GM19025 (cell line): Measurements from ENCODE around the gene SRP9.
"Not testable (repeated sequence)": the region's sequence is repeated elsewhere in the genome, so short reads cannot be mapped to it uniquely, and the experiment has no call there.

Source experiments
- ATAC-seq: cut with Tn5 transposase; IDR thresholded peaks from one replicate; pipeline ENCODE4 v1.9.1; 2021; ENCODE audit warnings: mild to moderate bottlenecking, low read depth, moderate library complexity; ENCODE audit not compliant: unreplicated experiment

The SRP9 gene

DNA sequence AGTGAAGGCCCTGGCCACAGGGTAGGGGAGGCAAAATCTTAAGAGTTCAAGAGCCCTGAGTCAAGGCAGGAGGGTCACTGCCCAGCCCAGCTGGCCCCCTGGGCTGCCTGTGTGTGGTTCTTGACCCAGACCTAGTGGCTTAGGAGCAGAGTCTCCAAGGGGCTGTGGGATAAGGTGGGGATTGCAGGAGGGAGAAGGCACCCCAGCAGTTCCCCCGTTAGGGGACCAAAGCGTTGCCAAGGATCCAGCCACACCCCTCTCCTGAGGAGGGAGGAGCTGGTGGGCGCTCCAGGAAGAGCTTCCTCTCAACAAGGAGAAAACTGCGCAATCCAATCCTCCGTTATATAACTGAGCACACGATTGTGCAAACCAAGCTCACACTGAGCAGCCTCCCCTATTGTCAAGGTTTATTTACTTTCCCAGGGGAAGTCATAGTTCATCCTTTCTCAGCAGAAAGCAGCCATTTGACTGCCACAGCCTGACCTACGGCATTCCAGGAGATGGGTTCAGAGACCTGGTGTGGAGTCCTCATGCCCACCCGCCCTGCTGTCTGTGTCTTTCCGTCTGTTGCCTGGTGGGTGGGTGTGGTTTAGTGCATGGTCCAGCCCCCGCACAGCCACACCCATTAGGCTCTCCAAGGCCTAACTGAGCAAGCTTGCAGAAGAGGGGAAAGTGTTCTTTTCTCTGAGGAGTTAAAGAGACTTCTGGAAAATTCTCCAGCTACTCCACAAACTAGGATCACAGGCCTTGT, 35.8 kb downstream of the SRP9 start:
- no peak for ATAC-seq

DNA sequence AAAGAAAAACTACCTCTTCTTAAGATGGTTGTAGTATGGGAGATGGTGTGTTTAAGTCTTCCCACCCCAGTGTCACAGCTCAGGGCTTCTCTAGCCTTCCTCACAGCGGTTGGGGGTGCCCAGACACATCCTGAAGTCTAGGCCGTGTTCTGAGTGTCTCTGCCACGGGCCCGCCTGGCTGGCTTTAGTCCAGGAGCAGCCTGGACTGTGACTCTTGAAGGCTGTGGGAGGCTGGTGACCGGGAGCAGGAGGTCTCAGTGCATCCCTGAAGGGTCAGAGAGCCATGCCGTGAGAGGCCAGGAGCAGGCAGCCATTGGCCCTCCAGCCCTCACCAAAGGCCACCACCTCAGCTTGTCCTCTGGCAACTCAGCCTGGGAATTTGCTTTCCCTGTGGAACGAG, 36.8 kb downstream of the SRP9 start:
- ATAC-seq: no peak

DNA sequence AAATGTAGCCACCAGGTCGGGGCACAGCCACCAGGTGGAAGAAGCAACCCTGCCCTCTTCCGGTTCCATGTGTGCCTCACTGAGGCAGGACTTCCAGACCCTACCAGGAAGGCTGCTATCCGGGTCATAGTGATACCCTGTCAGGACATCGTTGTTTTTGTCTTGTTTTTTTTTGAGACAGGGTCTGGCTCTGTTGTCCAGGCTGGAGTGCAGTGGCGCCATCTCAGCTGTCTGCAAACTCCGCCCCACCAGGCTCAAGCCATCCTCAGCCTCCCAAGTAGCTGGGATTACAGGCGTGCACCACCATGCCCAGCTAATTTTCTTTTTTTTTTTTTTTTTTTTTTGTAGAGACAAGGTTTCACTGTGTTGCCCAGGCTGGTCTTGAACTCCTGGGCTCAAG, 37.5 kb downstream of the SRP9 start:
- ATAC-seq: not testable (repeated sequence)

DNA sequence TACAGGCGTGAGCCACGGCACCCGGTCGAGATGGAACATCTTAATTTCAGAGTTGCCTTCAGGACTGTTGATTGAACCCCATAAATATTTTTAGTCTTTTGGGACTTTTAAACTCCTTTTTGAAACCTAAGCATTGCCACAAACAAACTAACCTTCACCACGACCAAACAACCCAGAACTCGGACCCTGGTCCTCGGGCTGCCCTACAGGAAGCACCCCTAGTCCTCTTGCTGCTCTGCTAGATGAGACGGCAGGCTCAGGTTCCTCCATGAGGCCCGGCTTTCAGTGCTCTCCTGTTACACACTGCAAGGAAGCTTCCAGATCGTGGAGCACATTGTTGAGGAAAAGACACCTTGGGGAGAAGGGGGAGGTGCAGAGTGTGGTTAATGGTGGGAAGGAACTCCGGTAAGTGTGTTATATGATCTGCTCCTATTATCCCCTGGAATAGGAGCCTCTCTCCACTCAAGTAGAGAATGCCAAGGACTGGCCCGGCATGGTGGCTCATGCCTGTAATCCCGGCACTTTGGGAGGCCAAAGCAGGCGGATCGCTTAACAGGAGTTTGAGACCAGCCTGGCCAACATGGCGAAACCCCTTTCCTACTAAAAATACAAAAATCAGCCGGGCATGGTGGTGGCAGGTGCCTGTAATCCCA, 38.0 kb downstream of the SRP9 start:
- no peak for ATAC-seq

DNA sequence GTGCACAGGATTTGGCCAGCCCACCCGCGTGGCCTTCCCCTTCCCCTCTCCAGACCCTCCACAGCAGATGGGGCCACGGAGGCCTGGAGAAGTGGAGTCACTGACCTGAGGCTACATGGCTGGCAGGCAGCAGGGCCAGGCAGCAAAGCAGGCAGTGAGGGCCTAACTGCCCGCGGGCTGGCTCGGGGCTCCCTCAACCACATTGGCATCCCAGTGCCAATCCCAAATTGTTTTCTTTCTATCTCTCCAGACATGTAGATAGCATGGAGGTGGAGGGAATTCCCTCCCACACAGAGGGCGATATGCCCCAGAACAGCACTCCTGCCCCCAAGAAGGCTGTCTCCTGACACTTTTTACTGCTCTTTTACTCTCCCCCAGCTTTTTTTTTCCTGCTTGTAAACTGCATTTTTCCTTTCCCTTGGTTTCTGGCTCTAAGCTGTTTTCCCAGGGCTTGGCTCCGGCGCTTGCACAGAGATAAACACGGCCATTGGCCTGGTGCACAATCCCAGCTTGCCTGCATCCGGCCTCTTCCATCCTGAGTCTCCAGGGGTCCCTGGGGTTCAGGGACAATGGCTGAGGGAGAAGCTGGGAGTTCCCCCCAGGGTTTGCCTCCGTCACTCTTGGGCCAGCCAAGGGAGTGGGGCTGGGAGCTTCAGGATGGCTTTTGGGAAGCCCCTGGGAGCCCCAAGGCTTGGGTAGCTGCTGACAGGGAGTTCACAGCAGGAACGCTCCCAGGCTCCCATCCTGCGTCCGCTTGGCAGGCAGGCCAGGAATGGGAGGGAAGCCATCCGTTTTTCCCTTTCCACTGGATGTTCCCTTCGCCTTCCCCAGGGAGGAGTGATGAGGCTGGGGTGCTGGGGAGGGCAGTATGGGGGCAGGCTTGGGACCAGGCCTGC, 39.3 kb downstream of the SRP9 start:
- ATAC-seq: no peak

DNA sequence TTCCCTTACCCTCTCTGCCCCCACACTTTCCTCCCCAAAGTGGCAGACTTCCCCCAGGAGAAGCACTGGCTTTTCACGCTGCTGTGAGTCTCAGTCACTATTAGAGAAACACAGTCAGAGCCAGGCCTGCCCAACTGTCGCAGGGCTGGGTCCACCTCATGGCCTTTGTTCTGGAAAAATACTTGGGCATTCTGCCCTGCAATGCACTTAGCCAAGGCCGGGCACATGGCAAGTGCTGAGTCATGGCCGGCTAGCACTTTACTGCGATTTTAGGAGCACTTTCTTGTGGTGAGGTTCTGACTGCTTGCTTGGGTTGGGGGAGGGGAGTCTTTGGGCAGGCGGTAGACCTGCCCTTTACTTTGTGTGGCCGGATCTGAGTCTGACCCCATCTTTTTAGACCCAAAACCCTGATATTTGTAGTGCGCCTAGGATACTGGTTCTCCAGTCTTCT, 40.0 kb downstream of the SRP9 start:
- ATAC-seq: no peak

DNA sequence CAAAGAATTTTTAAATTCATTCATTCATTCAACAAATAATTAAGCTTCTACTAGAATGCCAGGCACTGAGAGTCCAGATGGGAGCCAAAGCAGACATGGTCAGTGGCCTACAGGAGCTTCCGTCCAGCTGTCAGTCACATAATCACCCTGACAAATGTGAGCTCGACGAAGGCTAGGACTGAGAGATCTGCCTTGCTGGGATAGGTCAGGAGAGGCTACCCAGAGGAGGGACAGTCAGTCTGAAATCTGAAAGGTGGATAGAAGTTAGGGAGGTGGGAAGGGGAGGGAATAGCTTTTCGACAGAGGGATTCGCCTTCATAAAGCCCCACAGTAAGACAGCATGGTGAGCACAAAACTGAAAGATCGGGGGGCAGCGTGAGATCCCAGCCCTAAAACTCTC, 40.6 kb downstream of the SRP9 start:
- ATAC-seq: no peak

DNA sequence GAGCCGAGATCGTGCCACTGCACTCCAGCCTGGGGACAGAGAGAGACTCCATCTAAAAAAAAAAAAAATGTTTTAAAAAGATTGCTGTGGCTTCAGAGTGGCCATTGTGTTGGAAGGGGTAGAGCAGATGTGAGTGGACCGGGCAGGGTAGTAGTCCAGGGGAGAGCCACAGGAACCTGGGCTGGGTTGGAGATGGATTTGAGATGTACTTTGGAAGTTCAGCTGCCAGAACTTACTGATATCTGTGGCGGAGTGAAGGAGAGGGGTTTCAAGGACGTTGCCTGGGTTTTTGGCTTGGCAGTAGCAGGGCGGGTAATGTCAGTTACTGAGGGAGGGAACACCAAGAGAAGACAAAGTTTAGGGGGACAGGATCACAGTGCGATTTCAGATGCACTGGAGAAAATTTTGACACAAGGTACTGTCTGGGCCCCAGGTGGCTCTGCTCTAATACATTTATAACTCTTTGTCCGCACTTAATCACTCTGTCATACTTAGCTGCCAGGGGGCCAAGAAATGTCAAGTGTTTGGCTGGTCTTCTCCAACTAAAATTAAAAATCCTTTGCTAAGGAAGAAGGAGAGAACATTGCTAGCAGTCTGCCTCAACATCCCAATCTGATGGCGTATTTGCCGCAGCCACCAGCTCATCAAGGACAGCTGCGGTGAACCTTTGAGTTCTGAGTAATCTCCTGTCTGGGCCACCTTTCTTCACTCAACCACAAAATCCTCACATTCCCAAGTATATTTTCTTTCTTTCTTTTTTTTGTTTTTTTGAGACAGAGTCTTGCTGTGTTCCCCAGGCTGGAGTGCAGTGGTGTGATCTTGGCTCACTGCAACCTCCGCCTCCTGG, 41.9 kb downstream of the SRP9 start:
- ATAC-seq: no peak

DNA sequence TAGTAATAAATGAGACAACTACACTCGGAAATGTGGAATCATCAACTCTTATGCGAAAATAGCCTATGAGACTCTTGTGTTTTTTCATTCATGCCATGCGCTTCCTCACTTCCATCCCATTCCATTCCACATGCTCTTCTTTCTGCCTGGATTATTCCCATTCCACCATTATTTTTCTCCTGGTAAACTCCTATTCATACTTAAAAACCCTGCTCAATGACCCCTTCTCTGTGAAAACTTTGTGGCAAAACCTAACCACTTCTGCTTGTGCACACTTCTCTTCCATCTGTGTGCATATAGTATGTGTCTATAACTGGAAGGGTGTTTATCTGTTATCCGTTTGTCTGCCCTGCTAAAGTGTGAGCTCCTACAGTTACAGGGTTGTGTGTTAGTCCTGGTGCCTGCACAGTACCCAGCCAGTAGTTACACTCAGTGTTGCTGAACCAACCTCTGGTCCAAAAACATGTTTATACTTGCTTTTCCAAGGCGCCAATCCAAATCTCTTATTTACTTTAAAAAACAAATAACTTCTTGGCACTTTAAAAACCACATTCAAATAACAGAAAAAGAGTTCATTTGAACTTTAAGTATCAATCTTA, 43.0 kb downstream of the SRP9 start:
- no peak for ATAC-seq

DNA sequence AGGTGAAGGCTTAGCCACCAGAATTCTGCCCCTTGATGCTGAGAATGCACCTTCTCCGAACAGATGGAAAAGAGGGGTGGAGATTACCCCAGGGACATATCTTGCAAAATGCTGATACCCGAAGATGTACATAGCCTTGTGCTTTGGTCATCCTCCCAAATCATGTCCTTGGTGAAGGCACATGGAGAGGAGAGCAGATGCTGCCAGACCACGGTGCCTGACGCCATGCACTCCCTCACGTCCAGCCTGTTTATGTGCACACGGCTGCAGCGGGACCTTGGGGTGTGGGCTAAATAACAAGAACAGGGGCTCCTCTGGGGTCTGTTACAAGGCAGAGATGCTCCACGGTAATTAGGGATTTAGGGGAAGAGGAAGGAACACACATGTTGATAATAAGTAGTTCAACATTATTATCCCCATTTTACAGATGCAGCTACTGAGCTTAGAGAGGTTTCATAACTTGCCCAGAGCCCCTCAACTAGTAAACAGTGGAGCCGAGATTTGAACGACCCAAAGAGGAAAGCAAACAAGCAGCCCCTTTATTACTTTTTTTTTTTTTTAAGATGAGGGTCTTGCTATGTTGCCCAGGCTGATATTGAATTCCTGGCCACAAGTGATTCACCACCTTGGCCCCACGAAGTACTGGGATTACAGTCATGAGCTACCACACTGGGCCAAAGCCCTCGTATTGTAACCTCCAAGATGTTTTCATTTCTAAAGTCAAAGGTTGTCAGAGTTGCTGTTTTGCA, 45.2 kb downstream of the SRP9 start:
- no peak for ATAC-seq

DNA sequence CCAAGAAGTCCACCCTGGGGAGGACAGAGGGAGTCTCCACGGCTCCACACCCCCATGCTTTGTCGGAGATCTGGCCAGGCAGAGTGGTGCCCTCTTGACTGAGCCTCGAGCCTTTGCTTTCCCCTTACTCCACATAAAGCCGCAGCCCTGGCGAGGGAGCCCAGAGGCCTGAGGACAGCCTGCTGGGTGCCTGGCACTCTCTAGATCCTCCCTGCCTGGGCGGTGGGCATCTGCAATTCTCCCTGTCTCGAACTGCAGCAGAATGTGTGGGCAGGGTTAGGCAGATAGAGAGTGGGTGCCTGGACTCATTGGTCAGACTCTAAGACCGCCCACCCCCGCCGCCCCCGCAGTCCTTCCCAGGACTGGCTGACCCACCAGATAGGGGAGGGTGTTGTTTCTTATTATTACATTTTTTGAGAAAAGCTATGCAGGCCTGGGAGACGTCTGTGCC, 46.2 kb downstream of the SRP9 start:
- no peak for ATAC-seq

DNA sequence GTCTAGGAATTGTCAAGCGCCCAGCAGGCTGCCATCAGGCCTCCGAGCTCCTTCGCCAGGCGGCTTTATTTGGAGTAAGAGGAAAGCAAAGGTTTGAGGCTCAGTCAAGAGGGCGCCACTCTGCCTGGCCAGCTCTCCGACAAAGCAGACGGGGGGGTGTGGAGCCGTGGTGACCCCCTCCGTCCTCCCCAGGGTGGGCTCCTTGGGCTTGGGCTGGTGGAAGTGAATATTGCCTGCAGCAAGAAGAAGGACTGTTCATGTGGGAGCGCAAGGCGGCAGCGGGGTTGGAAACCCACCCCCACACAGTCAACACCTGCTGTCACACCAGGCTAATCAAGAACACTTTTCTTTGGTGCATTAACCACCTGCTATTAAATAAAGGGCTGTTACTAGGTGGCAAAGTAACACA, 46.9 kb downstream of the SRP9 start:
- no peak for ATAC-seq

DNA sequence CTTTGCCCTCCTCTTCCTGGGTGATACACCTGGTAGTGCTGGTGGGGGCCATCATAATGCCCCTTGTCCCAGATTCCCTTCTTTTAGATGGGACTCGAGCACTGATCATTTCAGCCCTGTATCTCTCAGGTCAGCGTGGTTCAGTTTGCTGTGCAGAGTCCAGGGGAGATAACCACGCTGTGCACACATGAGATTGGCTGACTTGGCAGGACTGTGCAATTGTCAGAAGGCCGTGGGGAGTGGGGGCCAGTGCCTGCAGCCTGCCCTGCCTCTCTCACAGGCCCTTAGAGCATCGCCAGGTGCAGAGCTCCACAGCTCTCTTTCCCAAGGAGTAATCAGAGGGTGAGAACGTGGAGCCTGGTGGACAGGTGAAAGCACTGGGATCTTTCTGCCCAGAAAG, 47.5 kb downstream of the SRP9 start:
- no peak for ATAC-seq

DNA sequence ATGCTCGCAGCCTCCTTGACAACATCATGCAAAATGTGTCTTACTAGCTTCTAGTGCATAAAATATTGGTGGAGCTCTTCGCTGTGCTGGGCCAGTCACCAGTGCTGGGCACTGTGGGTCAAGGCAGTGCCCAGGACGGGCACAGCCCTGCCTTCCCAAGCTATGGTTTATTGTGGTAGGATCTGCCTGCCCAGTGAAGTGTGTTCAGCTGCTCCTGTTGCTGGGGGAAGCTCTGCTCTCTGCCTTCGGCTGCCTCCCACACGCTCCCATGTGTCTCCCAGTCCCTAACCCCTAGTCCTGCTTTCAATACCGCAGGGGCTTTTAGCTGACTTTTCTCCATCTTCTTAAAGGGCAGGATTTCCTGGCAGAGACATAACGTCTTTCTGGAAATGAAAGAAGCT, 48.0 kb downstream of the SRP9 start:
- no peak for ATAC-seq

DNA sequence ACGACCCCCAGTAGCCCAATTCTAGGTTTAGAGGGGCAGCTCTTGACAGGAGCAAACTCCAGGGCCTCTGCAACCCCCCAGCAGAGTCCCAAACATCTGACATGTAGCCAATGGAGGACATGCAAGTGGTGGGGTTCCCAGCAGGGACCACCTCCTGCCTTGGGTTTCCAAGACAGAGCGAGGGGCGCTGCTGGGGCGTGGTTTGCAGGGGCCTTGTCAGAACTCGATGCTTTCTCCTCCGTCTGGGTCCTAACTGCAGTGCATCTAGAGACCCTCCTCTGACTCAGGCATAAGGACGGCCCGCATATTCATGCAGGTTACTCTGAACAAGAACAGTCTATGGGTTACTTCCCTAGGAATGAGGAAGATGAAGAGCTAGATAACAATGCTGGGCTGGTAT, 49.5 kb downstream of the SRP9 start:
- ATAC-seq: no peak

DNA sequence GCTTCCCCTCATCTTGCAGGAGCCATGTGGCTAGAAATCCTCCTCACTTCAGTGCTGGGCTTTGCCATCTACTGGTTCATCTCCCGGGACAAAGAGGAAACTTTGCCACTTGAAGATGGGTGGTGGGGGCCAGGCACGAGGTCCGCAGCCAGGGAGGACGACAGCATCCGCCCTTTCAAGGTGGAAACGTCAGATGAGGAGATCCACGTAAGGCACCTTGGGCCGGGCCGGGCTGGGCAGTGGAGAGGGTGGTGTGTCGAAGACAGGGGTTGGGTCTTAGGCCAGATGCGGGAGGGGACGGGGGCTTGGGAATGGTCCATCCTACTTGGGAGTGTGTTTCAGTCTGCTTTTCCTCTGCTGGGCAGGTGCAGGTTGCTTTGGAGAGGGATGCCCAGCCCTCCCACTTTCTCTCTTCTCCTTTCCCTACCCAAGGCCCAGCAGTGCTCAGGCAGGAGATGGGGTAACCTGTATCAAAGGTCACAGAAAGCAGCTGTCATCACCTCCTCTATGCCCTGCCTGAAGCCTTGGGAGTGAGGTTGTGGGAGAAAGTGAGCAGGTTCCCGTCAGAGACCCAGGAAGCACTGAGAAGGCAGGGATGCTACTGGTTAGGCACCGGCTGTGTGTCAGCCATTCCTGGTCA, 51.2 kb downstream of the SRP9 start:
- no peak for ATAC-seq

DNA sequence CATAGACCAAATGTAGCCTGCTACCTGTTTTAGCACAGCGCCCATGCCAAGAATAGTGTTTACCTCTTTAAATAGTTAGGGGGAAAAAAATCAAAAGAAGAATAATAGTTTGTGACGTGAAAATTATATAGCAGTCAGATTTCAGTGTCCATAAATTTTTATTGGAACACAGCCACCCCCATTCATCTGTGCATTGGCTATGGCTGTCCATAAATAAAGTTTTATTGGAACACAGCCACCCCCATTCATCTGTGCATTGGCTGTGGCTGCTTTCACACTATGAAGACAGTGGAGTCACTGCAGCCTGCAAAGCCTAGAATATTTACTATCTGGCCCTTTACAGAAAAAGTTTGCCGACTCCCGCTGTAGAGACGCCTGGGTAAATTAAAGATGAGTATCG, 53.2 kb downstream of the SRP9 start:
- no peak for ATAC-seq

DNA sequence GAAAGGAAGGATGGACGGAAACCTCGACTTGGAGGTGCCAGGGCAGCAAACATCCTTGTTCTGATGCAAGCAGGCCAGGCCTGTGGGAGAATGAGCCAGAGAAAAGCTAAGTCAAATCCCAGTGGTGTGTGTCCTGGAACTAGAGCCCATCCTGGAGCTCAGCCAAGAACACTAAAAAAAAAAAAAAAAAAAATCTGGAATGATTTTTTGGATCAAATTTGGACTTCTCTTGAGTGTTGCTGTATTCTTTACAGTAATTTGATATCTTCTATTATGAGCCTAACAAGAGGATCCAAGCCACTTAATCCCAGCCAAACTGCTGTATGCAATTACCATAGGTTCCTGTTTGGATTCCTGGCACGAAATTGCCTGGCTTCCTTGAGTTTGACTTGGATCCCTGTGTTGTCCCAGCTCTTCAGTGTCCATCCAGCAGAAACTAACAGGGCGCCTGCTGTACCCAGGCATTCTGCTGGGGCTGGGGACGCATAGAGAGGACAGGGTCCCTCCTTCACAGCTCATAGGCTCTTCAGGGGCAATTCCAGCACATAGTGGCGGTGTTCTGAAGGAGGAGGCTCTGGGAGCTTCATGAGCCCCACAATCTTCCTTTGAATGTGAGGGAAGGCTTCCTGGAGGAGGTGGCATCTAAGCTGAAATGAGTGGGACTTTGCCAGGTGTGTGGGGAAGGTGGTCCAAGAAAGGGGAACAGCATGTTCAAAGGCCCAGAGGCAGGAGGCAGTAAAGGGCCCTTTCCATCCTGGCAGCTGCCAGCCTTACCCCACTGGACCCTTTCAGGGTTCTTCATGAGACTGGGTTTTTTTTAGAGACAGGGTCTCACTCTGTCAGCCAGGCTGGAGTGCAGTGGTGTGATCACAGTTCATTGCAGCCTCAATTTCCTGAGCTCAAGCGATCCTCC, 57.0 kb downstream of the SRP9 start:
- no peak for ATAC-seq
